Activated naive CD4-positive, alpha-beta T cell treated with Interleukin-2 at 50 U/mL for 16 hours (primary cell): ENCODE results near the gene STOML2.
A peak's percentile ranks its signal among the peaks of the same experiment; 100 is the strongest.

Source experiments
- DNase-seq: peaks from one replicate; pipeline ENCODE4 v3.0.0-alpha.2; 2020

The STOML2 gene

DNA sequence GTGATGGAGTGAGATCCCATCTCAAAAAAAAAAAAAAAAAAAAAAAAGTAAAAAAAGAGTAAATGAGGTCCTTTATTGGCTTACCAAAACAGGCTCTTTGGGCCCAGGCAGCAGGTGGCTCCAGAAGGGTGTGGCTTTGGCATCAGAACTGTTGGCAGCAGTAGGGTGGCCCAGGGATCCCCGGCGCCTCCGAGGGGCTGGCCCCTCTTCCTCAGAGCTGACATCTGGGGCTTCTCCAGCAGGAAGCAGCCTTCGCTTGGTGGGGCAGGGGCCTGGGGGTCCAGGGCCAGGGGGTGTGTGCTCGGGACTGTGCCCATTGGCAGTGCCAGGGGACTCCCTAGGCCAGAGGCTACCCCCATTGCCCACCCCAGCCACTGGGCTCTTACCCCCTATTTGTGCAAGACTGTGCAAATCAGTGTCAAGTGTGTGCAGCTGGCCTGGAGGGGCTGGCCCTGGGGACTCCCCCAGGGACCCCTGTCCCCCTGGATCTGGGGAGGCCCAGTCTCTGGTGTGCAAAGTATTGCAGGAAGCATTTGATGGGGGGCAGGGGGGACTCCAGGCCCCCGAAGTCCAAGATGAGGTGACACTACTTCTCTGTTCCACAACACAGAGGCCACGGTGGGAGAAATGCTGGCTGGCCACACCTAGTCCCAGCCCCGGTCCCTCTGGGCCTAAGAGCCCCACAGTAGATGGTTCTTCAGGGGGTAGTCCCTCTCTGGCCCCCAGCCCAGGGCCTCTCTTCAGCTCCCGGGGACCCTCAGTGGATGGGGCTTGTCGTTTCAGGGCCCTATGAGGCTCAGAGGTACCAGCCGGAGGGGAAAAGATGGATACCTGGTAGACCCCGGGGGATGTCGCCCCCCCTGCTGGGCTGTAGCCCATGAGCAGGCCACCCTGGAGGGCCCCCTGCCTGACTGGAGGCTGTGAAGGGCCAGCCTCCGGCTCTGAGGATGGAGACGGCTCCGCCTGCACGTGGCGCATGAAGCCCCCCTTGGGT, 4.7 kb upstream of the STOML2 start:
- no peak for DNase-seq

DNA sequence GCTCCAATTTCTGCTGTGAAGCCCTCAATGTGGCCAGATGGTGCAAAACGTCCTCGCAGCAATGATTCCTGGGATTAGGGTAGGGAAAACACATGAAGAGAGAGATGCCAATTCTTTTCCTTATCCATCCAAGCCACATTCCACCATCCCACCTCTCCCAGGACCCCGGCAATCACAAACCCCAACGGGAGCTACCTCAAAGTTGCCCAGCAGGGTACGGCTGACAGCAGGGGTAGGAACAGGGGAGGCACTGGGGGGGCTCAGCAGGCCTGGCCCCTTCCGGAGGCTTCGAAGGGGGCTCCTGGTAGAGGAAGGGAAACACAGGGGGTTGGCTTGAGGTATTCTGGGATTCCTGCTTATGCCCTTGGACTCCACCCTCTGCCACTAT, 3.4 kb upstream of the STOML2 start:
- DNase-seq: no peak

DNA sequence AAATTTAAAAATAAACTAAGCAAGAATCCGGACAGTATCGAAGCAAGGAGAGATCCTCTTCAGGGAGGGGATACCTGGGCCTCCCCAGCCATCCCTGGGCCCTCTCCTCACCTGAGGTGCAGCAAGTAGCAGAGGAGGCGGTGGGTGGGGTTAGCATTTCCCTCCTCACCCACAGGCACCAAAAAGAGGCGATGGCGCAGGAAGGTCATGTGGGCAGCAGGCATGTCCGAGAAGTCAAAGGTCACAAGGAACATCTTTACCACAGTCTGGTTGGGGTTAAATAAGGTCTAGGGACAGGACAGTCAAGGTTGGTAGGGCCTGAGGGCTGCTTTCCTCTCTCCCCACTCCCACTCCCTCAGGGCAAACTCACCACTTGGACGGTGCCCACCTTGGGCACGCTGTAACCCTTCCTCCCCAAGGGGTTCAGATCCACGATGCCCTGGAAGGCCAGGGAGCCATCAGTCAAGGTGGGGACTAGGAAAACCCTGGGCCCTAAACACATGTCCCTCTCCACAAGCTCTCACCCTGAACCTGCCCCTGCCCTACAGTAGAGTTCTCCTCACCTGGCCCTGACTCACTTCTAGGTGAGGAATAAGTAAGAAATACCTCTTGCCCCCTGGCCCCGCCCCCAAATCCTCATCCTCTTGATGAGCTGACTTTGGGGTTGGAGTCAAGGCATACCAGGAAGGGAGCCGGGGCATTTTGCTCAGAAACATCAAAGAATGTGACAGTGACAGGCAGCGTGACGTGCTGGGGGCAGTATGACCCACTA, 2.8 kb upstream of the STOML2 start:
- DNase-seq: no peak

DNA sequence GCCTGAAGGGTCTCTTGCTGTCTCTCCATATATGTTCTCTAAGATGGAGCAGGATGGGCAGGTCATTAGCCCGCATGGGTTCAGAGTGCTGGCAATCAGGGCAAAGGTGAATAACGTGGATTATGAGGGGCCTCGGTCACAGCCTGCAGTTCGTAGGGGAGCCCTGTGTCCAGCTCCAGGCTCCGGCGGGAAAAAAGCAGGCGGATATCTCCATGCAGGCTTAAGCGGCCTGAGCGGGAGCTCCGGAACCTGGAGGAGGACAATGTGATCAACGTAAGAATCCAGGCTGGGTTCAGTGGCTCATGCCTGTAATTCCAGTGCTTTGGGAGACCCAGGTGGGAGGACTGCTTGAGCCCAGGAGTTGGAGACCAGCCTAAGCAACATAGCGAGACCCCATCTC, 2.2 kb upstream of the STOML2 start:
- no peak for DNase-seq

DNA sequence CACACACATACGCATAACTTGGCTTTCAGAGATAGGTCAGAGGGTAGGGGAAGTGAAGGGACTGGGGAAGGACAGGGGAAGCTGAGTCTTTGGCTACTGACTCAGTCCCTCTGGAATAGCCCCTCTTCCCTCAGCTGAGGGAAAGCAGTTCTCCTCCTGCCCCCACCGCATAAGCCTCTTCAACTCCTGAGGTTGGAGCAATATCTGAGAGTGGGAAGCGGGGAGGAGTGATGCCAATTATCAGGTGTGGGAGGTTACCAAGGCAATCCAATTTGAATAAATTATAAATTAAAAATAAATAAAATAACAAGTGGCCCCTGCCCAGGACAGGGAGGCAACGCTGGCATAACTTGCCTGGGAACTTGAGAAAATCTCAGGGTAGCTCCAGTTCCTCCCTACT, 1.7 kb upstream of the STOML2 start:
- DNase-seq: no peak

DNA sequence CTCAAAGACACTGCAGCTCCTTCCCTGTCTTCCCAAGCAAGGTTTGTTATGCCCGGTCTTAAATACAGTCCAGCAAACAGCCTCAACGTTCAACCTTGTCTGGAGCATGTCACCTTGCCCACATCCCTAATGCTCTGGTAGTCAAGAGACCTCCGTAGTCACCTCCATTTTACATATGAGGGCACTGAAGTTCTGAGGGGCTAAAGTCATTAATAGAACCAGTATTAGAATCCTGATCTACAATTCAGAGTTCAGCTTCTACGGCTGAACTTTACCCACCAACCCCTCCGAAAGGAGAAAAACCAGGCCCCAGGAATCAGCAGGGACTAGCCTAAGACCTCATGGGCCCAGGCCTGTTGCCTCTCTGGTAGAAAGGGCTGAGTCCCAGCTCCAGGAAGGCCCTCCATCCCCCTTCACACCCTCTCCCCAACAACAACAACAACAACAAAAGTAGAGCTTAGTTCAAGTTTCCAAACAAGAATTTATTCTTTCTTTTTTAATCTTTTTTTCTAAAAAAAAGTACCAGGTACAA, 795 bp upstream of the STOML2 start:
- DNase-seq: no peak

DNA sequence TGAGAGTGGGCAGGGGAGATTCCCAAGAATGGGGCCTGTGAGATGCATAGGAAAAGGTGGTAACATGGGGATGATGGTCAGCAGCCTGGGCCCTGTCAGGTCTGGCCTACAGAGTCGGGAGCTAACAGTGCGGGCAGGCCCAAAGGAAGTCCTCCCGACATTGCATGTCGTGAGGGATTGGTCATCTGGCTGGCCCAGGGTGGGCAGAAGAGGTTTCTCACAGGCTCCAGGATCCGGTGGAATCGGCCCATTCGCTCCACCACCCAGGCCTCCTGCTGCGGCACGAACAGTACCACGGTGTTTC, 514 bp downstream of the STOML2 start:
- no peak for DNase-seq

DNA sequence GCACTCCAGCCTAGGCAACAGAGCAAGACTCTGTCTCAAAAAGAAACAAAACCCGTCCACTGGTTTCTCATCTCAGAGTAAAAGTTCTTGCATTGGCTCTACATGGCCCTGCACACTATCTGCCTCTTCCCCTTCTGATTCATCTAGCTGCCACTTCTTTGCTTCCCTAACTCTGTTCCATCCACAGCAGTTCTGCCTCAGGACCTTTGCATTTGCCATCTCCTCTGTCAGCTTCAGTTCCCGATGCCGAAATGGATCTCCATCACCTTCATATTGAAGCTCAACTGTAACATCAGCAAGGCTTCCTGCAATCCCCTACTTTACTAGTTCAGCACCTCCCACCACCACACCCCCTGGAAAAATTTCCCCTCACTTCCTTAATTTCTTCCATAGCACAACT, 5.4 kb downstream of the STOML2 start:
- DNase-seq: no peak

DNA sequence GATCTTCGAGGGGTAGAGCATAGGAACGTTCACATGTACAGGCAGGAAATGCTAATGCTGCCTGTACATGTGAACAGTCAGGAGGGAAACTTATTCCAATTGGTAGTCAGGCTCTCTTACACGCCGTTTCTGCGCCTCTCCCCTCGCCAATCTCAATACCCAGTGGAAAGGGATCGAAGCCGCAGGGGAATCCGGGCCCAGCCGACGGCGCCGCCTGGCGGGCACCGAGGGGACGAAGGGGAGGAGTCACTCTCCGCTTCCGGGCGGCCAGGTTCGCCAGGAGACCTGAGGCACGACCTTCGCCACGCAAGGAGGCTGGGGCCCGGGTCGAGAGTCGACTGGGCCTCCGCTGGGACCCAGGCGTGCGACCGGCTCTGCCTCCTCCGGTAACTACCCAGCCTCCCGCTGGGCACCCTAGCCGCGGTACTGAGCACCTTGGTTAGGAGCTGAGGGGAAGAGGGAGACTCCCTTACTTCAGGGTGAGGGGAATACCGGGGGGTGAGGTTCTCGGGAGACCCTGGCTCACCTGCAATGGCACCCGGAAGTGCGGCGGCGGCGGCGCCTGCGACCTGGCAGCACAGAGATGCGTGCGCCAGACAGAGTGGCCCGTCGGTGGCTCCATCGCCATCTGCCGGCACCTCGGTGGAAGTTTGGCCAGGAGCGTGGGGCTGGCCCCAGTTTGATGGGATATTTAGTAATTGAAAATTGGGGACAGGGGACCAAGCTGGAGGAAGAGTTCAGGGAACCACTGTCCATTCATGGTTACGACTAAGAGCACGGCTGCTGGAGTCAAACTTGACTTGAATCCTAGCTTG, 6.7 kb downstream of the STOML2 start, which contains the start of gene PIGO:
Gene PIGO (minus strand): TSS at position 557 of the 815 bp plus-strand sequence. CDS start 1,026 bp downstream, outside the sequence.
- peak; percentile 91 for DNase-seq

DNA sequence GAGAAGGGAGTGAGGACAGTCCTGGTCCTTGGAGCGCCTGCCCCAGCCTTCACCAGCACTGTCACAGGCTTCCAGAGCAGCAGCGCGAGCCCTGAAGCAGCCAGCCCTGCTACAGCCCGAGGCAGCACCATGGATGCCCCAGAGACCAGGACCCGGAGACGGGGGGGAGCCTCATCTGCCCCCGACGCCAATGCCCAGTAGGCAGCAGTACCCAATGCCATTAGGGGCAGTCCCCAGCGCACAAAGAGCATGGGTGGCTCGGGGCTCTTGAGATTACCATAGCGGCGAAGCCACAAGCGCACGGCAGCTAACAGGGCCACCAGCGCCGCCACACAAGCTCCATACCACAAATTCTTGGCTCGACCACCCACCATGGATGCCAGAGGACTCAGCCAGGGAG, 11.4 kb downstream of the STOML2 start:
- no peak for DNase-seq

DNA sequence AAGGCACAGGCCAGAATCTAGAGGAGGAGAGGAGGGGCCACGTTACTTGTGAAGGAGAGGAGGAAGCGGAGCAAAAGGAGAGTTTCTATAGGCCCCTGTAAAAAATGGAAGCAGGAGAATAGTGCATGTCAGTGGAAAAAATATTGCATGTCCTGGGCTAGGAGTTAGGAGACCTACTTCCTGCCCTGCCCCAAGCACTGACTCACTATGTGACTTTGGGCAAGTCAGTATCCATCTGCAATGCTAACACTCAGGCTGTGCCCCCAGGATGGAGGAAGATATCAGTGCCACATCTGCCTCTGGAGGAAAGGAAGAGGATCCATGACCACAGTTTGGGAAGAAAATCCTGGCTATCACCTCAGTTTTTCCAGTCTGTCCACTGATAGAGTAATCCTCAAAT, 13.5 kb downstream of the STOML2 start:
- no peak for DNase-seq

DNA sequence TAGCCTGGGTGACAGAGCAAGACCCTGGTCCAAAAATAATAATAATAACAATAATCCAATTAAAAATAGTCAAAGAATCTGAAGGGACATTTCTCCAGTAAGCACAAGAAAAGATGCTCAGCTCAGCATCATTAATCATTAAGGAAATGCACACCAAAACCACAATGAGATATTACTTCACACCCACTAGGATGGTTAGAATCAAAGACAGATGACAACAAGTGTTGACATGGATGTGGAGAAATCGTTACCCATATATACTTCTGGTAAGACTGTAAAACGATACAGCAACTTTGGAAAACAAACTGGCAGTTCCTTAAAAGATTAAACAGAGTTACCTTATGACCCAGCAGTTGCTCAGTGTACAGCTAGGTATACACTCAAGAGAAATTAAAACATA, 17.9 kb downstream of the STOML2 start:
- no peak for DNase-seq

DNA sequence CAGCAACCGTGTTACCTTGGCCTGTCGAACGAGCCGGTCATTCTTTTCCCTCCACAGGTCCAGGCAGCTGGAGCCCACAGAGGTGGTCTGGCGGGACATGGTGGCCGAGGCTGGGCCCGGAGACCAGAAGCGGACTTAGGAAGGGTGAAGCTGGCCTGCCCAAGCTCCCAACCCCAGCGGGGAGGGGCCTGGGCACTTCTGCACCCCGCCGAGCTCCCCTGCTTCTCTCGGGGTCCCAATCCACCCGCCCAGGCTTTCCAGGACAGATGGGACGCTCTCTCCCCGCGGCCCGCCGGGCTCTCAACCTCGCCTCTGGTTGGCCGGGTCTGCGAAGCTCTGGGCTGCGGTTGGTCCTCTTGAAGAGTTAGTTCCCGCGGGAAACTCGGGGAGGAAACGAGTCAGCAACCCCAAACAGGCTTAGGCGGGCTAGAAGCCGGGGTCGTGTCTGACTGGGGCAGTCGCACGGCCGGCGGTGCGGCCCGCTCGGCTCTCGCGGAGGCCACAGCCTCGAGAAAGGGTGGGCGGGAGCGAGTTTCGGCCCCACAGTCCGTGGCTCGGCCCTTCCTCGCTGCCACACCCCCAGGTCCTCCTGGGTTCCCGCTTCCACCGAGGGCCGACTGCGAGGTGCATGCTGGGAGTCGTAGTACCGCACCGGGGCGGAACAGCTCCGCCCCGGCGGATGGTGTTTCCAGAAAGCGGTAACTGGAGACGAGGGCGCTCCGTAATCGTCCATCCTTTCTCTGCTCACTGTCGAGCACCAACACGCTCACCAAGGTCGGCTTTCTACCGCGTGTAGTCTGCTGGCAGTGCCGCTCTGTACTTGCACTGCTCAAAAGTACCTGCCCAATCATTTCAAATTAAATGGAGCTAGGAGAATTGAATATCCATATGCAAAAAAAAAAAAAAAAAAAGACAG, 23.2 kb downstream of the STOML2 start, which contains the start of gene FANCG:
Gene FANCG (minus strand): TSS at position 517 of the 916 bp plus-strand sequence. CDS start 418 bp downstream, at position 99.
- DNase-seq: peak; percentile 87

DNA sequence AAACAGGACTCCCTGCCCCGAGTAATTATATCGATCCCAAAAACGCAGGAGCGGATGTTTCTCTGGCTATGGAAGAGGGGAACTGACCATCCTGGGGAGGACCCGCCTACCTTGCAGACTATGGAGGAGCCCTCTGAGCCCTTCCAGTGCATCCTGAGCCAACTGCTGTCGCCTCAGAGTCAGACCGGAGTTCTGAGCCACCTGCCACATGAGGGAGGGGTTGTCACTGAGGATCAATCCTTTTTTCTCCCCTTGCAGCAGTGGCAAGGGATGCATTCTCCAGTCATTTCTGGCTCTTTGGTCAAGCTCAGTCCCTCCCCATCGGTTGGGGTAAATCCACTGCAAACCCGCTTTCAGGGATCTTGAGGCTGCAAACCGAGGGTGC, 23.9 kb downstream of the STOML2 start:
- no peak for DNase-seq

DNA sequence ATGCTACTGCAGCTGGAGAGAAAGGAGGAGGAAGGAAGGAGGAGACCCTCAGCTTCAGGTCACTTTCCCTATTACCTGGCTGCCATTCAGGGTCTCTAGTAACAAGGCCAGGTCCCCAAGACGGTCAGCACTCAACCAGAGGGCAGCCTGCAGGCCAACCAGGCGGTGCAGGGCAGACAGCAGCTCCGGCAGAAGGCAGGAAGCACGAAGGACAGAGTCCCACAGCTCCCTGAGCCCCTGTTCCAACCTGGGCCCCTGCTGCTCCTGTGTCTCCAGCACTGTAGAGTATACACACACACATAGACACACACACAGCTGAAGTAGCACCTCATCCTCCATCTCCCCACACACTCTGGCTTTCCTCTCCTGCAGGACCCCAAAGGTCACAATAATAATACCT, 24.9 kb downstream of the STOML2 start:
- no peak for DNase-seq

DNA sequence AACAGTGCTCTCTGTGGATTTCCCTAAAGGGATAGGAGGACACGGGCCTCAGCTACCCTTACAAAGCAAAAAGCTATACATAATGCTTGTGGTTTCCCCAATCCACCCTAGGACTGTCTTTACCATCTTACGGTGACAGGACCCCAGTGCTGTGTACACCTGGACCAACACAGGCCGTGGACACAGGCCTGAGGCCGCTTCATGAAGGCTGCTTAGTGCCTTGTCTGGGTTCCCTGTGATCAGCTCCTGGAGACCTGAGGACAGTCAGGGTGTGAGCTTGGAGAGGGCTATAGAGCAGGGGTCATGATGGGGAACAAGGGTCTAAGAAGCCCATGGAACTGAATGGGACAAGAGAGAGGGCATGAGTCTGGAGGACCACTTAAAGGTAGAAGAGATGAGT, 26.1 kb downstream of the STOML2 start:
- DNase-seq: no peak

DNA sequence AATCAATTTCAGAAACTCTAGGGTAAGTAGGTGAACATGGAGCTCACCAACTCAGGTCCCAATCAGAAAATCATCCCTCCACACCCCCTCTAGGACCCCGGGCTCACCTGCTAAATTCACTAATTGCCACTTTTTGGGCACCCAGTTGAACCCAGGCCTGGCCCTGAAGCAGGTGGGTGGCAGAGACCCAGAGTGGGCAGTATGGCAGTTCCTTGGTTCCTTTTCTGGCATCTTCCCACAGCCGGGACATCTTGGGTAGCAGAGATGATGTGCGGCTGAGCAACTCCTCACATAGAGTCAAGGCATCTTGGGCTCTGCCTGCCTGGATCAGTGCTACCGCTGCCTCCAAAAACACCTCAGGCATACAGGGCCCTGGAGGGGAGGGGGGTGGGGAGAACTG, 27.6 kb downstream of the STOML2 start:
- no peak for DNase-seq

DNA sequence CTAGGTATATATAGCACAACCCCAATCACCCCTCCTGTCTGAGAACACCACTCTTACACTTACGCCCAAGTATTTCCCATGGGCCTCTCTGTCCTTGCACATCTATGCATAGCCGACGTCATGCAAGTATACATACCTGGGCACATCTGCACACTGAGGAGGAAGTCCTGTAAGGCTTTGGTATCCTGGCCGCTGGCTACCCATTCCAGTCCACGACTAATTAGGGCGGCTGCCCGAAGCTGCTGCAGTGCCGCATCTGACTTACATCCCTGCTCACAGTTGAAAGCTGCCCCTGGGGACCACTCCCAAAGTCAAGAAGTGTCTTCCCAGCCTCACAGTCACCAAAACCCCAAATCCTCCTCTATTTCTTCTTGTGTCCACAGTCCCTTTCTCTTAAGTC, 28.1 kb downstream of the STOML2 start:
- no peak for DNase-seq

DNA sequence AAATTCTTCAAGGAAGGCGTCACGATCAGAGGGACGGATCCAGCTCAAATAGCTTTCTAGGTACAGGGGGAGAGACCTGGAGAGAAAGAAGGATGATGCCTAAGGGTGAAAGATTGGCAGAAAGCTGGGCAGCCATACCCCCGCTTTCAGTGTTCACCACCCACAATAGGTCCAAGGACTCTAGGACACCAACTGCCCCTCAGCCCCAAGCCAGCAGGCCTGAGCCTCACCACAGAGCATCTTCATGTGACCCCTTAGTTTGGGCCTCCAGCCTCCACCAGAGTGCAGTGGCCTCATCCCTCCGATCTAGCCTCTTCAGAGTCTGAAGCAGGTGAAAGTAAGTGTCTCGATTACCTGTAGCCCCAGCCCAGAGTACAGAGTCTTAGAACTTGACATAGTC, 28.8 kb downstream of the STOML2 start:
- DNase-seq: no peak

DNA sequence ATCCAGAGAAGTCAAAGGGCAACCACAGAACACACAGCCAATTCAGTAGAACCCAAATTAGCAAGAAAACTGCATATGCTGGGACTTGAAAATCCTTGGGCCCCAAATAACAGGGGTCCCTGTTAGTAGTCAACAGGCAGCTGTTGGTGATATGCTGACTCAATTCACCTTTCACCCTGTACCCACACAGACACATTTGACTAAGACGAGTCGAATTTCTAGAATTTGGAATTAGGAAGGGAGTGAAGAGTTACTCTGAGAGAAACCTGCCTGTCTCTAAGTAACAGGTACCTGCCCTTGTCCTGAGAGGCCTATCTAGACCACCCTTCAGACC, 29.7 kb downstream of the STOML2 start:
- no peak for DNase-seq

DNA sequence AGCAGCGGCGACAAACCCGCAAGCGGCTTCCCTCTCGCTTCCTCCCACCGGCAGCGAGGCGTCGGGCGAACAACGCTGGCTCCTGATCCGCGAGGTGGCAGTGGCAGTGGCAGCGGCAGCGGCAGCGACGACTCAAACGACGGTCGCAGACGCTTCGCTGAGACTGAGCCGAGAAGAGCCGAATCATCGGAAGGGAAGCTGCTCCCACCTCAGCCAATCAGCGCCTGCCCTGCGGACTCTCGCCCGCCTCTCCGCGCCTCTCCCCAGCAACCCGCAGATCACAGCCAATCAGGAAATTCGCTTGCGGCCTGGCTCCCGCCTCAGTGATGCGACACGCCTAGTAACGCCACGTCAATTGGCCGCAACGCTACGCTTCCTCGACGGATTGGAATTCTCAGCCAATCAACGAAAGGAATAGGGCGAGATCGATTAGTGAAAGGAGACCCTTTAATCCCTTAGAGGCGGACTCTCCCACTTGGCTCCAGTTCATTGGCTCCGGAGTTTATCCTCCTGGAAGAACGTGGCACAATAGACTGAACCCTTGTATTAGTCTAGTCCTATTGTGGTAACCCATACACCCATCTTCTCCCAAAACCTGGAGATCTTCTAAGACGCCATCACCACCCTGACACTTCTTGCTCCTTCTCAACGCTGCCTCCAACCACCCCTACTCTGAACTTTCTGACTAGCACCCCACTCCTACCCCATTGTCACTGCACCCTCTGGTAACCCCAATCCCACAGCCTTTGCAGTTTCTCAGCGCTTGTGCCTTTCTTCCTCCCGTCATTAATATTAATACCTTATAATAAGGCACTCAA, 30.3 kb downstream of the STOML2 start, which contains the start of gene VCP:
Gene VCP (minus strand): TSS at position 165 of the 818 bp plus-strand sequence. CDS start 272 bp downstream, outside the sequence.
- DNase-seq: peak; percentile 98
